Glomerular endothelial cell (primary cell): ENCODE data around the gene CDK4. TPM values are rescaled to one million over a fixed set of nuclear protein-coding genes. Genes with fewer than 3 reads are reported as not detected.
A peak's percentile ranks its signal among the peaks of the same experiment; 100 is the strongest.
"Not testable (repeated sequence)": the region's sequence is repeated elsewhere in the genome, so short reads cannot be mapped to it uniquely, and the experiment has no call there.

Experiments
- DNase-seq: peaks from one replicate; pipeline ENCODE4 v3.0.0-alpha.2; 2011; ENCODE audit warnings: low read depth, low spot score; ENCODE audit errors: extremely low read depth
- total RNA-seq: library from RNA; depleted of rRNA; stranded (reverse); fragments of >200 nt; gene quantifications from 2 replicates; pipeline ENCODE4 v1.2.3, GENCODE V29; 2015

The CDK4 gene
- total RNA-seq = 160 and 197 TPM in 2 replicates

GRCh38 chr12:57751788-57752667 lies at the start of gene CDK4:
Gene CDK4, minus strand, starts transcription at chr12:57752310. Its CDS starts 593 bp downstream, at chr12:57751717.
- peak; percentile 81 for DNase-seq

GRCh38 chr12:57800965-57801364 lies 48.9 kb upstream of the CDK4 start:
- no peak for DNase-seq

DNA sequence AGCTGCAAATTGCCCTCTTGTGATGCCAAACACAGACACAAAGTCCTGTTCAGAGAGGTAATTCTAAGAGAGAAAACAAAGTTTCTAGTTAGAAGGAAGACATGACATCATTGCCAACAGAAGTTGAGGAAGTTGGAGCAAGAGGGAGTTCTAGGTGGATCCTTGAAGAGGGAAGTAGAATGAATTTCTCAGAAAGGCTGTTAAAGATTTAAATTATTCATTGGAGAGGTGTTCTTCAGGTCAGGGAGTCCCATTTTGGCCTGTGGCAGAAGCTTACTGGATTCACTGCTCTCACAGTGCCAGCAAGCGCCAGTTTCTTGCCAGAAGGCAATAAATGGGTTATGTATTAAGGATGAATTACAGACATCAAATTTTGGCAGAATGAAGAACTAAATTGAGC lies 45.8 kb upstream of the CDK4 start:
- DNase-seq = no peak

DNA sequence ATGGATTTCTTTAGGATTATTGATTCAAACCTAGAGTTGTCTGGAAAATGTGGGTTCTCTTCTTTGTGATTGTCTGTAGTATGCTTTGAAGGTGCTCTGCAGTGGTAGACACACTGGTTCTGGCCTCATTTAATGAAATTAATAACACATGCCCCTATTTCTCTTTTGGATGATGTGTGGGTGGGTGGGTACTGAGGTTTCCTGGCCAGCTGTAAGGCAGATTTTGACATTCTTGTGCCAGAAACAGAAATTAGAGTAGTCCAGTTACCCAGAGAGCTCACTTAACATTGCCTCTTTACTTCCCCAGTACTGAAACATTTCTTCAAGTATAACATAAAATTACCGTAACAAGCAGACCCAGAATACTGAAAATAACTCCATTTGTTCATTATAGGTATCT lies 44.9 kb upstream of the CDK4 start:
- DNase-seq = no peak

- DNase-seq = no peak
Measured at GRCh38 chr12:57795354-57795753, 43.2 kb upstream of the CDK4 start.

GRCh38 chr12:57793920-57794319 lies 41.8 kb upstream of the CDK4 start:
- no peak for DNase-seq

- DNase-seq = no peak
Measured at GRCh38 chr12:57783861-57784260, 31.8 kb upstream of the CDK4 start.

GRCh38 chr12:57783466-57783801 lies 31.3 kb upstream of the CDK4 start:
- DNase-seq = no peak

DNA sequence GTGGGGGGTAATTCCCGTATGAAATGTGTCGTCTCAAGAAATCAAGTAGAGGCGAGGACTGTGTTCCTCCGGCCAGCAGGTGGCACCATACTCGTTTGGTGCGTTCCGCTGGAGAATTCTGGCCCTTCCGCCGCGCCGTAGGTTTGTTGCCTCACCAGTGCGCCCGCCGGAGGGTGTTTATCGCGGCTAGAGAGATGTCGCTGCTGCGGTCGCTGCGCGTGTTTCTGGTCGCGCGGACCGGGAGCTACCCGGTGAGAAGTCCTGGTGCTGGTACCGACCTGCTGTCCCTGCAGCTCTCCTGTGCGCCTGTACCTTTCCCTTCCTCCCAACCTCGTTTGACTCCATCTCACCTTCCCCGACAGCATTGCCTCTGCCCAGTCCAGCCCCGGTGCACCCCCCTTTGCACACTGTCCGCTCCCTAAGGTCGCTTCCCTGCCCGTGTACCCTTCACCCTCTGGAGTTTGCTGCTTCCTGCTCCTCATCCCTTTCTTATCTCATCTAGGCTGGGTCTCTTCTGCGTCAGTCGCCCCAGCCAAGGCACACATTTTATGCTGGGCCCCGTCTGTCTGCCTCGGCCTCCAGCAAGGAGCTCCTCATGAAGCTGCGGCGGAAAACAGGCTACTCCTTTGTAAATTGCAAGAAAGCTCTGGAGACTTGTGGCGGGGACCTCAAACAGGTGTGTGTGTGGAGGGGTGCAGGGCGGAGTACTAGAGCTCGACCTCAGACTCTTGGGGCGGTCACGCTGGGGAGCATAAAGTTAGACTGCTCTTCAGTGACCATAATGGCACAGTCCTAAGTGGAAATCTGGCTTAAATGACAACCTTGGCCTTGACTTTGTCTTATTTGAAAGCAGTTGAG lies 30.7 kb upstream of the CDK4 start, which contains the start of gene TSFM:
TSFM (plus strand) TSS at position 180 of the 858 bp plus-strand sequence; CDS start at position 195, 15 bp downstream.
- peak; percentile 68 for DNase-seq

- DNase-seq = no peak
Measured at GRCh38 chr12:57782243-57782607, 30.1 kb upstream of the CDK4 start.

- no peak for DNase-seq
Measured at GRCh38 chr12:57781801-57782200, 29.7 kb upstream of the CDK4 start.

DNA sequence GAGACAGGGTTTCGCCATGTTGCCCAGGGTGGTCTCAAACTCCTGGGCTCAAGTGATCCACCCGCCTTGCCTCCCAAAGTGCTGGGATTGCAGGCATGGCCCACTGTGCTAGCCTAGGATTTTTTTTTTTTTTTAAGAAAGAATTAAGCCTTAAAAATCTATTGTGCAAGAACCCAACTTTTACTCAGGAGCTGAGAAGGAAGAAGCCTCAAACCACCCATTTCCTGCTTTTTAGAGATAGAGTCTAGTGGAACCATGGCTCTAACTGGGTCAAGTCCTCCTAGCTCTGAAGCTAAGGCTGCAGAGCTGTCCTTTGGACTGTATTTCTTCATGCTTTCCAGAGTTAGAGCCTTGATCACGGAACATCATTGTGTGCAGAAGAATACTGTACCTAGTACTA lies 29.1 kb upstream of the CDK4 start:
- no peak for DNase-seq

- no peak for DNase-seq
Measured at GRCh38 chr12:57780284-57780897, 28.3 kb upstream of the CDK4 start.

- DNase-seq = no peak
Measured at GRCh38 chr12:57779736-57780135, 27.6 kb upstream of the CDK4 start.

DNA sequence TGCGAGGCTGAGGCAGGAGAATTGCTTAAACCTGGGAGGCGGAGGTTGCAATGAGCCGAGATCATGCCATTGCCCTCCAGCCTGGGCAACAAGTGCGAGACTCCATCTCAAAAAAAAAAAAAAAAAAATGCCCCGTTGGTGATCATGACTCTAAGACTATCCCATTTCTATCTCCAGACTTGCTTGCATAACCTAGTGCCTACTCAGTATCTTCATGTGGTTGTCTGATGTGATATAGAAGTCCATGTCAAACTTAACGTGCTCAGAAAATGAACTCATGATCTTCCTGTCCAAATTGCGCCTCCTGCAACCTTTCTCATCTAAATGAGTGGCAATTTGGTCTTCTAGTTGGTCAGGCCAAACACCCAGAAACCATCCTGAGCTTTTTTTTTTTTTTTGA lies 25.8 kb upstream of the CDK4 start:
- no peak for DNase-seq

DNA sequence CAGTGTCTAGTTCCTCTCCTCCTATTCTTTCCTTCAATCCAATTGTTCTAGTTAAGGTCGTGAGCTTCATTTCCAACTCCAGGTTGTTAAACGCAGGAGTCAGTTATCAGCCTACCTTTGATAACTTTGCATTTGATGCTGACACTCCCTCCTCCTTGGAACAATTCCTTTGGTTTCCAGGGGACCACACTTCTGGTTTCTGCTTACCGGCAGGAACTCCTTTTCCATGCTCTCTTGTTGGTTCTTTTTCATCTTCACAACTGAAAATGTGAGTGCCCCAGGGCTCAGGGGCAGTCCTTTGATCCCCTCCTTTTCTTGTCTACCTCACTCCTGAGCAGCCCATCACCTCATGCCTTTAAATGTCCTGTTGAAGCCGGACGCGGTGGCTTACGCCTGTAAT lies 25.3 kb upstream of the CDK4 start:
- no peak for DNase-seq

GRCh38 chr12:57776247-57776587 lies 24.1 kb upstream of the CDK4 start:
- DNase-seq = no peak

DNA sequence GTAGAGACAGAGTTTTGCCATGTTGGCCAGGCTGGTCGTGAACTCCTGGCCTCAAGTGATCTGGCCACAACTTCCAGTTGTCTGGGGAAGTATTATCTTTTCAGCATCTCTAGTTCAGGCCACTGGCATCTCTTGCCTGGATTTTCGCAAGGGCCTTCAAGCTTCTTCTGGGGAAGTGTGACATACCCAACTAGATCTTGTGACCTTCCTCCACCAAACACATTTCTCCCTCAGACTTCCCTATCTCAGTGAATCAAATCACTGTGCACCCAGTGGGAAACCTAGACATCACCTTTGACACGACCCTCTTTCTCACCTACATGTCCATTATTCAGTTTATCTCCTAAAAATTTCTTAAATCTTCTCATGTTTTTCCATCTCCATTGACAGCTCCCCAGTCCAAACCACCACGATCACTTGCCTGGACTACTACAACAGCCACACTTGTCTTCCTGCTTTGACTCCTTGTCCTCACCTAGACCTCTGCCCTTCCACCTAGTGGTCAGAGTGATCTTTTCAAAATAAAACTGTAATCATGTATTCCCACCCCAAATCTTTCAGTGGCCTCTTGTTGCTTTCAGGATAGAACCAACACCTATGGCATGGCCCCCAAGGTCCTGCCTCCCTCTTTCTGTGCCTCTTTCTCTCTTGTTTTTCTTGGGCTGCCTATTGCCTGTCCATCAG lies 23.6 kb upstream of the CDK4 start:
- DNase-seq = no peak

DNA sequence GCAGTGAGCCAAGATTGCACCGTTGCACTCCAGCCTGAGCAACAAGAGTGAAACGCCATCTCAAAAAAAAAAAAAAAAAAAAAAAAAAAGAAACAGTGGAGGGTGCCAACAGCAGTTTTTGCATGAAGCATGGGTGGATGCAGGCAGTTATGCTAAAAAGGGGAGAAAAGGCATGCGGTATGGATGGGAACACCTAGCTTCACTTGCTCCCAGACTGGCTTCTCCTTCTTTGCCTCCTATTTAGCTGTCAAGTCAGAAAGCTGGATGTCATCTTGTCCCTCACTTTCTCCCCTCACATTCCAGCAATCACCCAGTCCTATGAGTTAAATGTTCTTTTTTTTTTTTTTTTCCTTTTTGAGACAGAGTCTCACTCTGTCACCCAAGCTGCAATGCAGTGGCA lies 22.9 kb upstream of the CDK4 start:
- no peak for DNase-seq

DNA sequence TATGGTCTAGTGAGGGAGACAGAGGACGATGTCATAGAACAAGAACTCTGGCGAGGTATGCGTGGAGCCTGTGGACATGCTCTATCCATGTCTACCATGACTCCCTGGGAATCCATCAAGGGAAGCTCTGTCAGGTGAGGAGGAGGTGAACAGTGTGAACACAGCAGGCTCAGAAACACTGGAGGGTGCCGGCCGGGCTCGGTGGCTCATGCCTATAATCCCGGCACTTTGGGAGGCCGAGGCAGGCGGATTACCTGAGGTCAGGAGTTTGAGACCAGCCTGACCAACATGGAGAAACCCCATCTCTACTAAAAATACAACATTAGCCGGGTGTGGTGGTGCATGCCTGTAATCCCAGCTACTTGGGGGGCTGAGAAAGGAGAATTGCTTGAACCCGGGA lies 22.5 kb upstream of the CDK4 start:
- DNase-seq = not testable (repeated sequence)
